Iris pigment epithelial cell (primary cell): ENCODE data around the gene CRNKL1.
A peak's percentile ranks its signal among the peaks of the same experiment; 100 is the strongest.

Experiments
- DNase-seq: peaks from one replicate; pipeline ENCODE4 v3.0.0-alpha.2; 2011; ENCODE audit warnings: low read depth

The CRNKL1 gene

GRCh38 chr20:20060234-20060998, 8.2 kb upstream of the CRNKL1 start:
- DNase-seq = no peak

GRCh38 chr20:20051767-20052073, 546 bp downstream of the CRNKL1 start:
- peak; percentile 23 for DNase-seq

GRCh38 chr20:20039752-20040387, 12.4 kb downstream of the CRNKL1 start:
- DNase-seq = no peak

- DNase-seq = no peak
Measured at GRCh38 chr20:20038586-20038985, 13.7 kb downstream of the CRNKL1 start.

GRCh38 chr20:20037960-20038359, 14.3 kb downstream of the CRNKL1 start:
- peak; percentile 50 for DNase-seq

- DNase-seq = no peak
Measured at GRCh38 chr20:20036756-20037155, 15.5 kb downstream of the CRNKL1 start.

GRCh38 chr20:20034486-20034885, 17.8 kb downstream of the CRNKL1 start:
- DNase-seq = peak; percentile 31

- no peak for DNase-seq
Measured at GRCh38 chr20:20031790-20032189, 20.5 kb downstream of the CRNKL1 start.

GRCh38 chr20:20027284-20027683, 25.0 kb downstream of the CRNKL1 start:
- no peak for DNase-seq

- peak; percentile 72 for DNase-seq
Measured at GRCh38 chr20:20024942-20025341, 27.3 kb downstream of the CRNKL1 start.

- no peak for DNase-seq
Measured at GRCh38 chr20:20023395-20023794, 28.9 kb downstream of the CRNKL1 start.

- no peak for DNase-seq
Measured at GRCh38 chr20:20022498-20022897, 29.8 kb downstream of the CRNKL1 start.

GRCh38 chr20:20021835-20022234, 30.4 kb downstream of the CRNKL1 start:
- no peak for DNase-seq

- DNase-seq = no peak
Measured at GRCh38 chr20:20020908-20021307, 31.4 kb downstream of the CRNKL1 start.

- no peak for DNase-seq
Measured at GRCh38 chr20:20019123-20019522, 33.1 kb downstream of the CRNKL1 start.

- DNase-seq = no peak
Measured at GRCh38 chr20:20018366-20018765, 33.9 kb downstream of the CRNKL1 start.

GRCh38 chr20:20017844-20018185, 34.5 kb downstream of the CRNKL1 start:
- DNase-seq = peak; percentile 15

GRCh38 chr20:20017001-20017843, 35.0 kb downstream of the CRNKL1 start, which contains the start of gene NAA20:
Gene NAA20, plus strand, starts transcription at chr20:20017362. Its CDS starts 35 bp downstream, at chr20:20017397.
- DNase-seq = peak; percentile 95

GRCh38 chr20:20014659-20015058, 37.6 kb downstream of the CRNKL1 start:
- no peak for DNase-seq

- no peak for DNase-seq
Measured at GRCh38 chr20:20012541-20012940, 39.7 kb downstream of the CRNKL1 start.

GRCh38 chr20:20010639-20011500, 41.4 kb downstream of the CRNKL1 start:
- peak; percentile 90 for DNase-seq

GRCh38 chr20:20009784-20010253, 42.4 kb downstream of the CRNKL1 start:
- DNase-seq = no peak
